GM18858 (cell line): ENCODE data around the gene NOP14.
"Not testable (repeated sequence)": the region's sequence is repeated elsewhere in the genome, so short reads cannot be mapped to it uniquely, and the experiment has no call there.

Source experiments
- ATAC-seq: cut with Tn5 transposase; IDR thresholded peaks from one replicate; pipeline ENCODE4 v1.9.1; 2021; ENCODE audit not compliant: unreplicated experiment

Gene NOP14

GRCh38 chr4:2942532-2943363 lies 20.5 kb downstream of the NOP14 start:
- ATAC-seq = no peak

DNA sequence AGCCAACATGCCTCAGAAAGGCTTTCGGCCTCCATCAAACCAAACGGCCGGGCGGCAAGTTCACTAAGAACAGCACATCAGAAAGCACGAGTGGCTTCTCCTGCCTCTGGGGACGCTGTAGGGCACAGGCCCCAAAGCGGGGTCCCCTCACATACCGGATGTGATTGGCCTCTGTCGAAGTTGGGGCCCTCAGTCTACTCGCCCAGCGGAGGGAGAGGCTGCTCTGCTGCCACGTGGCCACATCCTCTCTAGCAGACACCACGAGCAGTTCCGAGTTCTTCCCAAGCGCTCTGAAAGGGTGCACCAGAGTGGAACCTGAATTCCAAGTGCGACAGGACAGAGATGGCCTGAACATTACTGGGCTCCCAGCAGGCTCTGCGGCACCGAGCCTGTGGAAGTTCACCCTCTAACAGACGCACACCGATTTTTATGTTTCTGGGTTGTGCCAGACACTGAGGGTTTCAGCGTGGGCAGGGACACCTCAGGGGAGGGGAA lies 21.1 kb downstream of the NOP14 start:
- no peak for ATAC-seq

- no peak for ATAC-seq
These were observed 21.8 kb downstream of the NOP14 start for GRCh38 chr4:2941138-2942036.

DNA sequence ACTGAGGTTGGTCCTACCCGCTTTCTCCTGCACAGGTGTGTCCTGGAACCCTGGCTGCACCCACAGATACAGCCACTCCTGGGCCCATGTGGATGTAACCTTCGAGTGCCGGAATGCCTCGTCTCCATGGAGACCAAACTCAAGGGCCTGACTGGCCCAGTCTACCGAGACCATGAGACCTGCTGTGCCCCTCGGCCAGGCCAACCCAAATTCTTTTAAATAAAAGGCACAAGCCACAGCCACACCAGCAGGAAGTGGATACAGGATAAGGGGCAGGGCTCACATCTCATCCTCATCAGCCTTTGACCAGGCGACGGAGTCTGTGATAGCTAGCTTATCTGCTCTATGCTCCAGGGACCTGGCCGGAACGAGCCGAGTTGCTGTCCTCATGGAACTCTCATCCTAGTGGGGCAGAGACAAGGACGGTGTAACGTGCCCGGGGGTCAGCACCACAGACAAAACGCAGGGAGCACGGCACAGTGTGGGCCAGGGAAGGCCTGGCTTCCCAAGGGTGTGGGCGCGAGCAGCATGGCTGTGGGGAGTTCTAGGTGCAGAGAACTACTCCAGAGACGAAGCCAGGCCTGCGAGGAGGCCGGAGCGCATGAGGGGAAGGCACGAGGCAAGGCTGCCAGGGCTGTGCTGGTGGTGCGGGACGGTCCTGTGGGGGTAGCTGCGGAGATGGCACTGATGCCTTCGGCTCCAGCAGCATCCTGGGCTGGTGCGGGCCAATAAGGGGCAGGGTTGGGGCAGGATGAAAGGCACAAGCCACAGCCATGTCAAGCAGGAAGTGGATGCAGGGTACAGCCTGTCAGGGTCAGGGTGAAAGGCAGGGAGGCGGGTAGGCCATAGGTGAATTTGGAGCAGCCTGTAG lies 22.7 kb downstream of the NOP14 start:
- no peak for ATAC-seq

- no peak for ATAC-seq
These were observed 23.6 kb downstream of the NOP14 start for GRCh38 chr4:2939383-2940243.

DNA sequence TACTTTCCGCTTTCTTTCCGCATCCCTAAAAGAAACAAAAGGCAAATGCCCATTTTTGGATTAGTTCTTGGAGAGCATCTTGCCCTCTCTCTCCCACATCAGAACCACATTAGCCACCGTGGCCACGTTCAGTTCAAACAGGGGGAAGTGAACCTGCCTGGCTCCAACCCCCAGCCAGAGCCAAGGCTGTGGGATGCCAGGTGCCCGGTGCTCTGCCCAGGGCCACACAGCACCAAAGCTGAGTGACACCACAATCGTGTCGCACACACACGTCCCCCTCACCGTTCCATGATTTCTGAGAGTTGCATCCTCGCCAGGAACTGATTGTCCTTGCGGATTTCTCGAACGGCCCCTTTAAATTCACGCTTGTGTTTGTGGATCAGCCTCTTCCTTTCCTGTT lies 24.3 kb downstream of the NOP14 start:
- no peak for ATAC-seq

GRCh38 chr4:2938411-2938810 lies 24.8 kb downstream of the NOP14 start:
- not testable (repeated sequence) for ATAC-seq

GRCh38 chr4:2937986-2938385 lies 25.2 kb downstream of the NOP14 start:
- no peak for ATAC-seq

GRCh38 chr4:2937146-2937857 lies 25.9 kb downstream of the NOP14 start:
- ATAC-seq = no peak

- ATAC-seq = no peak
These were observed 26.4 kb downstream of the NOP14 start for GRCh38 chr4:2936773-2937145.

GRCh38 chr4:2935762-2936743 lies 27.2 kb downstream of the NOP14 start:
- no peak for ATAC-seq

- peak; percentile 33 for ATAC-seq
These were observed 28.1 kb downstream of the NOP14 start for GRCh38 chr4:2934813-2935761.

GRCh38 chr4:2934077-2934812 lies 29.0 kb downstream of the NOP14 start:
- no peak for ATAC-seq

GRCh38 chr4:2933566-2934076 lies 29.6 kb downstream of the NOP14 start:
- no peak for ATAC-seq

DNA sequence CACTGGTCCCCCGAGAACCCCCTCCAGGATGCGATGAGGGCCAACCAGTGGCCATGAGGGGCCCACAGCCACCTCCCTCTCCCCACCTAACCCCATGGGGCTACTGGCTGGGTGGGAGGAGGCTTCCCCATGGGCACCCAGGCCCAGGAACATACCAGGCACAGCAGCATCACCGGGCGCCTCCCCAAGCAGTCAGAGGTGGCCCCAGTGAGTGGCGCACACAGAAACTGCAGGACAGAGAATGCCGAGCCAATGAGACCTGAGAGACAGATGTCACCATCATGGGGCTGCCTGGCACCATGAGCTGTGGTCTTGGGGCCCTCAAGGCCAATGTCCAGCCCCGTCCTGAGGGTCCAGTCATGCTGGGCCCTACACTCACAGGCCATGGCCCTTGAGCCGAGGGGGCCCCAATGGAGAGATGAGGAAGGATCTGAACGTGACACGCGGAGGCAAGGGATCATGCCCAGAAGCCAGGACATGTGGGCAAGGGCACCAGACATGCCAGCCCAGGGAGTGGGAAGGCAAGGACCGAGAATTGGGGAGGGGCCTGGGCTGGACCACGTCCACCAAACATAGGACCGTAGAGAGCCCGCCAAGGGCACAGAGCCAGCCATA lies 30.1 kb downstream of the NOP14 start:
- ATAC-seq = no peak
